NCI-H2107 treated with DMSO at 0.1 percent for 48 hours (cell line): Measurements from ENCODE around the gene UBE2L6.

Experiments used
- DNase-seq: peaks from one replicate; lab custom pipeline; 2025; ENCODE audit not compliant: unreplicated experiment; lab: John Stamatoyannopoulos, UW

UBE2L6 gene

GRCh38 chr11:57501953-57502352 is 65.5 kb downstream of the UBE2L6 start:
- no peak for DNase-seq
